Hippocampal formation (tissue), 2 donors: ENCODE data around the gene GDNF.
A peak's percentile ranks its signal among the peaks of the same experiment; 100 is the strongest.
"Not testable (repeated sequence)": the region's sequence is repeated elsewhere in the genome, so short reads cannot be mapped to it uniquely, and the experiment has no call there.

Experiments used
- DNase-seq, 2 donors: peaks; one replicate each; lab custom pipeline; 2025; lab: John Stamatoyannopoulos, UW

GDNF gene

DNA sequence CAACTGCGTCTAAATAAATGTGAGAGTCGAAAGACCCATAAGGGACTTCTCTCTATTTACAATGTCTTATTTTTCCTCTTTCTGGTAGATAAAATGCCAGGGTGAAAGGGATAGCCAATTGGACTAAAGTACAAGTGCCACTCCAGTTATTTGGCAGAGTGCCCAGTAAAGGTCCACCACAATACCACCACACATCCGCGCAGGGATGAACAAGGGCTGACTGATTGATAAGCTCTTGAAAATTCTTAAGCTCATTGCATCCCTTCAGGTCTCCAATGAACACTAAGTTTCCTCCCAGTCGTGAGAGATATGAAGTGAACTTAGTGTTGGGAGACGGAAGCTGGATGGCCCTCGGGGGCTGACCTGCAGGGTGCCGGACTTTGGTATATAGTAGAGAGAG lies 58.4 kb downstream of the GDNF start:
- not testable (repeated sequence) for DNase-seq

DNA sequence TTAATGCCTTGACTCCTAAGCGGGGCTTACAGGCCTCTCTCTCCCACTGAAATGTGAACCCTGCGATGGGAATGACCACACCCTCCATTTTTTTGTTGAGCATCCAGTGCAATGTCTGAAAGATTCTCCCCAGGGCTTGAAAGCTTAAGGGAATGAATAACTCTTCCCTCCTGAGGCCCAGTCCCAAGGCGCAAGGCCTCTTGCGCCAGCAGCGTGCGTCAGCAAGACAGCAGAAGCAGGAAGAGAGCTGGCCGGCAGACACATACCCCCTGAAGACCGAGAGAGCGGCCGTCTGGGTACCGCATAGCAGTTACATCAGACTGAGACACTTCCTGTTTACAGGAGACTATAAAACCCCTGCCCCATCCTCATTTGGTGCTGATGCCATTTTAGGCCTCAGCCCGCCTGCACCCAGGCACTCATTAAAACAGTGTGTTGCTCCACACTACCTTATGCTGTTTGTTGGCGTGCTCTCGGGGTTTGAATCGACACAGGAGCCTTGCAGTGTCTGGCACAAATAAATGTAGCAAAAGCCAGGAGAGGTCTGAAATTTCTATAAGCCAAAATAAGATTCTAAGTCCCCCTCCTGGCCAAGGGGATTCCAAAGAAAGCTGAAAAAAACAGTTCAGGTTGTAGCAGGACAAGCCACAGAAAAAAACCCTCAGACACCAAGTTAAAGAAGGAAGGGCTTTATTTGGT lies 62.3 kb downstream of the GDNF start:
- no peak for DNase-seq

DNA sequence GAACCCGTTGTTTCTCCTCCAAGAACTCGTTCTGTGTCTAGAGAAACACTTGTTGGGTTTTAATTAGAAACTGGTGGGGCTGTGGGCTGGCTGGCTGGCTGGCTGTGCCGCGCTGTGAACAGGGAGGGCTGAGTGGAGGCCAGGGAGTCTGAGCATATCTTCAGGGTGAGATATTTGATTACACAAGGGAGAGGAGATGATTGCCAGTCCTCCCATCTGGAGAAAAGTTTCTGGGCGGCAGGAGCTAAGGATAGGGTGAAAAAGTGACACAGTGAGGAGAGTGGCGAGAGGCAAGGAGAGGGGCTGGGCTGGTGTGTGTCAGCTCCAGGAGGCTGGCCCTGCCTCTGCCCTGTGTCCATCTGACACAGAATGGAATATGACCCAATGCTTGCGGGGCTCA lies 63.0 kb downstream of the GDNF start:
- DNase-seq: no peak

DNA sequence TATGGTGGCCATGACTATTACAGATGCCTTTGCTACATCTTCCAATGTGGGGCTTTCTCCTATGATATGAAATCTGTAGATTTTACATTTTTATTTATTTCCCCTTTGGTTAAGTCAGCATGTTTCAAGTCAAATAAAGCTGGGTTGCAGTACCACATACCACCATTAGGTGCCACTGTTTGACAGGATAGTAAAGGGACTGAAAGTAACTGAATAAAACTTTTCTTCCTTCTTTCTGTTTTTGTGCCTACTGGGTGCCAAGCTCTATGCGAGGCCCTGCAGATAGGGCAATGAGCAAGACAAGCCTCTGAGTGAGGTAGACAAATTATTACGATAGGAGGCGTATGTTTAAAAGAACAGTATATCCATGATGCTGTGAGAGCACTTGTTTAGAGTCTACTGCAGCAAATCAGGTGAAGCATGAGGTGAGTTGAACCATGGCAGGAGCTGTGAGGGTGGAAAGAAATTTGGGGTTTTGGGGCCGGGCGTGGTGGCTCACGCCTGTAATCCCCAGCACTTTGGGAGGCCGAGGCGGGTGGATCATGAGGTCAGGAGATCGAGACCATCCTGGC lies 64.8 kb downstream of the GDNF start:
- DNase-seq: no peak

DNA sequence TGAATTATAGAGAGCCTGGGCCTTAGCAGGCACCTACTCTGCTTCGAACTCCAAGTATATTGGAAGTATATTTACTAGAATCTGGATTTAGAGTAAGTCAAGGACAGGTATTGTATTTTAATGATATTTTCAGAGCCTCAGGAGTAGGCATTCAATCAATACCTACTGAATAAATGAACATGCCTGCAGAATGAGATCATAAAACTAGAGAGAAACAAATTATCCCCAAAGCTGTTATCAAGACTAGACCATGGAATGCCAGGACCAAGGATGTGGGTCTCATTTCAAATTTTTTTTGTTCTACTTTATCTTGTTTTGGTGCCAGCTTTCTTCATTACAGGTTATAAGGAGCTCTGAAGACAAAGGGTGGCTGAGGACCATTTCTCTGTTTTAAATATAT lies 66.0 kb downstream of the GDNF start:
- DNase-seq: no peak

DNA sequence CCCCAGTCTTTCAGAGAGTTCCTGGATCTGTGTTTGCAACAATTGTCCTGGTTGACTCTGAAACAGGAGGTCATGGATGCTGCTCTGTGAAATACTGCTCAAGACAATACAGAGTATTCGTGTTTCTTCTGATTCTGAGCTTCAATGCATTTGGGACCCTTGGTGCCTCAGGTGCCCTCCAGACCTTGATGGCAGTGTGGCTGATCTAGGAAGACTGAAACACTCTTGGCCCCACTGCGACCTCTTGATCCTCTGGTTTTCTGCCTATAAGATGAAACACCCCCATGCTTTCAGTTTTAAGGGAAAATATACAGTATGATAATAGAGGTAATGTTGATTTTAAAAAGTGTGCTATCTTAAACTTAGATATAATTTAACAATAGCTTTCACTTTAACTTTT lies 67.6 kb downstream of the GDNF start:
- DNase-seq: no peak

DNA sequence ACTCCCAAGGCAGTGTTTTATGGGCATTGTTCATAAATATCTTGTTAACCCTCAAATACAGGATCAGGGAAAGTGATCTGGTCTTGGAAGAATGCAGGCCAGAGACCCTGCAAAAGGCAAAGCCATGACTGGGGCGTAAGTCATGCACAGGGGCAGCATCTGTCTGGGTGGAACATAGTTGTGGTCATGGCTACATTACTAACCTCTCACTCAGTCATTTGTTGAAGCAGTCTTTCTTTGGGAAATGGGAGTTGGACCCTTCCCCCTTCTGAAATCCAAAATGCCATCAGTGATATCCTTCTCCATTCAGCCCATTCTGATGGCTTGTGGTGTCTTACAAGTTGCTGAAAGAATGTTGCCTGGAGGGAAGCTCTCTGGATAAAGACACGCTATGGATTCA lies 68.1 kb downstream of the GDNF start:
- DNase-seq: no peak

DNA sequence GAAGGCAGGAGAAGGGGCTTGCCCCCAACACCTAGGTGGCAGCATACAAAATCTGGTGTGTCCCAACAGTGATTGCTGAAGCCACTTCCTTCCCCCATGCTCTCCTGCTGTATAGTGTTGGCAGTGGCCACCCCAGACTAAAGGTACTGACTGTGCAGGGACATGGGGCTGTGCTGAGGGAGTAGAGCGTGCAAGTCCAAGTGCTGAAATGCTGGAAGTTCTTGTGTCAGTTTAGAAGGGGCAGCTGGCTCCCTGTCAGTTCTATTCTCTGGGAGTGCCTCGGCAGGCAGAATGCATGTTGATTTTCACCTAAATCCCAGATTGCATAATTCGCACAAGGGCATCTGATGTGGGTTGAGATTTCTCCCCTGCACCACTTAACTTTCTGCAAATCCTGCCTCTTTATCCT lies 68.6 kb downstream of the GDNF start:
- no peak for DNase-seq

DNA sequence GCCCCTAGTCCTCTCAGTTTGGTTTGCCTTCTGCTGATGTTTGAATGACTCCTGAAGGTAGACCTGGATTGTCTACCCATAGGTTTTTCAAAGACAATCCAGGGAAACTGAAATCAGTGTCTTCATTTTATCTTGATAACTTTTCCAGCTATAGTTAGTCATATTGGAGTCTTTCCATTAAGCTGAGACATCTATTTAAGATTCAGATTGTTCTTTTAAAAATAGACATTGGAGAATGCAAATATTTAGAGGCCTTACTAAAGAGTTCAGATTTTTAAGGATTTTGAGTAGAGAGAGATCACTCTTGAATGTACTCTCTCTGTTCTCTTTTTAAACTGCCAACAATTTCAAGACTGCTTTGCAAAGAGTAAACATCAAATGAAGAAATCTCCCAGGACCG lies 69.1 kb downstream of the GDNF start:
- no peak for DNase-seq

DNA sequence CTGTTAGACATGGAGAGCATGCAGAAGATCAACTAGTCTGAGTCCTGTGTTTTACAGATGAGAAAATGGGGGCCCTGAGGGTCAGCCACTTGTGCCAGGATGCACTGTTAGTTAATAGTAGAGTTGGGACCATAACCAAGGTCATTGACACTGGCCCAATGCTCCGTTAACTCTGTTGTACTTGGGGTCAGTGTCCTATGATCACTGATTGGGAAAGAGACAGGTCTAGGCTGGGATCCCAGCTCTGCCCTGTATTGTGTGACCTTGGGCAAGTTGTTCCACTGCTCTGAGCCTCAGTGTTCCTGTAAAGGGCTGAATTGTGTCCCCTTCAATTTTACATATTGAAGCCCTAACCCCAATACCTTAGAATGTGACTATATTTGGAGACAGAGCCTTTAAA lies 70.0 kb downstream of the GDNF start:
- no peak for DNase-seq

DNA sequence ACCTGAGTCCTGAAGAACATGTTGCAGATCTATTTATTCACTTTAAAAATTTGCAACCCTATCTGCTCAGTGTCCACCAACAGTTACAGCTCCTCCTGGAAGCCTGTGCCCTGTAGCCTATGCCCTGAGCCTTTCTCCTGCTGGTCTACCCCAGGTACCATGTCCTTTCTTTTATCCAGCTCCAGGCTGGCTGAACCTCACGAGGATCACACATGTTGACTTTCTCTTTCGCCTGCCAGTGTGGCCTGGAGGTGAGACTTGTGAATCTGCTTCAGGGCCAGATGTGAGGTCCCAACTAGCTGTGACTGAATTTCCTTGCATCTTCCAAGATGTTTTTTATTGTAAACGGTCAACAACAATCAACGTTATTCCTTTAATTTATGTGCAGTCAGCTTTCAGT lies 70.7 kb downstream of the GDNF start:
- DNase-seq: no peak

DNA sequence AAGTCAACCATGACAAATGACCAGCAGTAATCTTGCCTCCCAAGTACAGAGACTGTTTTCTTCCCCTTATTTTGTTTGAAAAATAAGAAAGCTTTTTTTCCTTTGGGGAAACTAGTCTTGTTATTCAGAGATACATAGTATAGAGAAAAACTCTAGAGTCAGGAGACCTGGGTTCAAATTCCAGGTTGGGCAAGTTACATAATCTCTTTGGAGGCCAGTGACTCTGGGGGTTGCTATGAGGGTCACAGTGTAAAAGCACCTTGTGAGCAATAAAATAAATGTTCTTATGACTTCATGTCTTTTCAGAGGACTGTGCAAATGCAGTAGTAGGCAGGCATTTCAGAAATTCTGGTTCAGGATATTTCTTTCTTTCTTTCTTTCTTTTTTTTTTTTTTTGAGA lies 71.5 kb downstream of the GDNF start:
- DNase-seq: no peak

DNA sequence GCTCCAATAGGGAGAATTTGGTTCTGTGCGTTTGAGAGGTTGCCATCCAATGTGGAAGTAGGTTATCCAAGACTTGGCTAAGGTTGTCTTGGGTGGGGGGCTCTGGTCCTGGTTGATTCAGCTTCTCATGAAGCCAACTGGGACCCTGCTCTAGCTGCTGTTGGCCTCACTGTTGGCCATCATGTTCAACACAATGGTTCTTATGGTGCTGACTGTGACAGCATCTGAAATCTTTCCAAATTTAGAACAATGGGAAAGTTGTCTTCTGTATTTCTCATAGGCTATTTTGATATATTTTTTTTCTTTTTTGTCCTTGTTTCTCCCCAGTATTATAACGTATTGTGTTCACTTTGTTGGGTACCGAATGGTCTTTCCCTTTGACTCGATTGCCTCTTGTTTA lies 71.9 kb downstream of the GDNF start:
- peak; percentile 15 to 84 for DNase-seq

DNA sequence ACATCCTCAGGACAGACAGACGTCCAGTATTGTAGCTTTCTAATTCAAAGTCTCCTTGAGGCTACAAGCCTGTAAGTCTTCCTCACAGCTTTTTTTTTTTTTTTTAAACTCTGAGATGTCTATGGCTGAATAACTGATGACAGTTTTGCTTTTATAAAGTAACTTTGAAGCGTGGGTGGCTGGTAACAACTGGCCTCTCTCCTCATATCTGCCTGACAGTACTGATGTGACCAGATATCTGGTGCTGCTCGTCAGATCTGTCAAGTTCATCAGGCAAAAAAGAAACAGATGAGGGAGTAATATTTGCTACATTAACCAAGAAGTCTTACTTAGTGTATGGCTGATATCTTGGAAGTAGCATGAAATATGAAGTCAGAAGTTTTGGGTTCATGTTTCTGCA lies 72.6 kb downstream of the GDNF start:
- no peak for DNase-seq
